ENCODE measurements around the gene ANKRD29. TPM values are rescaled to one million over a fixed set of nuclear protein-coding genes. Genes with fewer than 3 reads are reported as not detected.
"Not testable (repeated sequence)": the region's sequence is repeated elsewhere in the genome, so short reads cannot be mapped to it uniquely, and the experiment has no call there.

The ANKRD29 gene
- total RNA-seq, 6 experiments from 2014 or later: 0.13 to 0.50 (median 0.22) TPM

DNA sequence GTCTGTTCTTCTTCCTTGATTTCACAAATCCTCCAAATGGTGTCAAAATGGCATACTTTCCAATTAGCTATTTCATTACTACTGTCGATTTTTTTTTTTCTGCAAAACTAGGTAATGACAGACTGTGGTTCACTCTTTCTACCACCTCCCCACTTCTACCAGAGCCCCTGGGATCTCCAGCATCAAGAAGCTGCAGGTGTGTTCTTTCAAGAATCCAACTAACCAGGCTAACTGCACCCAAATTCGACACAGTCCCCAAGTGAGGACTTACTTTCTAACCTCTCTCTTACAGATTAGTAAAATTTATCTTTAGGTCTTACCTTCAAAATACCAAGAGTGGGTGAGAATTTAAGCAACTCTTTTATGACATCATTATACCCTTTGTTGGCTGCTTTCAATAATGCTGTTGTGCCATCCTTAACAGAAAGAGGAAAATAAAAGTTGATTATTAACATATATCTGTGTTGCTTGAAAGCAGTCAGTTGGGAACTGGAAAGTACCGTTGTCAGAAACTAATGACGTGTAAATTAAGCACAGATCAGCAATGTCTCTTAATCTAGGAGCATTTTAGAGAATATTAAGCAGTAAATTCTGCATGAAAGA is 45.2 kb downstream of the ANKRD29 start:
- Mint-ChIP-seq H3K36me3 (ENCODE audit: low read depth) (no peaks in the 10 kb centered on the region), H3K27me3 (ENCODE audit: insufficient read depth) (peaks cover 18% of the 10 kb centered on the region), H3K4me1 (ENCODE audit: low read depth) (peaks cover 7% of the 10 kb centered on the region), H3K4me3 (no peak overlapping the region), H3K27ac (no peak overlapping the region), H3K9me3 (no peaks in the 10 kb centered on the region)
- no peak for TF ChIP-seq CTCF (IDR thresholded peaks at IDR 0.05)
- no peak for DNase-seq

GRCh38 chr18:23616258-23616657 is 46.5 kb downstream of the ANKRD29 start:
- Mint-ChIP-seq H3K27me3 (ENCODE audit: insufficient read depth) (peaks cover 13% of the 10 kb centered on the region), H3K9me3 (no peaks in the 10 kb centered on the region), H3K4me1 (ENCODE audit: low read depth) (peaks cover 19% of the 10 kb centered on the region), H3K36me3 (ENCODE audit: low read depth) (no peaks in the 10 kb centered on the region), H3K27ac (no peak overlapping the region), H3K4me3 (no peak overlapping the region)
- no peak for DNase-seq
- TF ChIP-seq CTCF (IDR thresholded peaks at IDR 0.05): no peak

- DNase-seq: no peak
- no peak overlapping the region for H3K27ac Mint-ChIP-seq
- TF ChIP-seq CTCF (IDR thresholded peaks at IDR 0.05): no peak
- H3K4me1 Mint-ChIP-seq (ENCODE audit: low read depth): peaks cover 20% of the 10 kb centered on the region
- H3K36me3 Mint-ChIP-seq (ENCODE audit: low read depth): no peaks in the 10 kb centered on the region
- no peaks in the 10 kb centered on the region for H3K9me3 Mint-ChIP-seq
- H3K27me3 Mint-ChIP-seq (ENCODE audit: insufficient read depth): peaks cover 5% of the 10 kb centered on the region; the same call in 1 of the 2 replicates
- no peak overlapping the region for H3K4me3 Mint-ChIP-seq
Measured at GRCh38 chr18:23614891-23615290, 47.8 kb downstream of the ANKRD29 start.

DNA sequence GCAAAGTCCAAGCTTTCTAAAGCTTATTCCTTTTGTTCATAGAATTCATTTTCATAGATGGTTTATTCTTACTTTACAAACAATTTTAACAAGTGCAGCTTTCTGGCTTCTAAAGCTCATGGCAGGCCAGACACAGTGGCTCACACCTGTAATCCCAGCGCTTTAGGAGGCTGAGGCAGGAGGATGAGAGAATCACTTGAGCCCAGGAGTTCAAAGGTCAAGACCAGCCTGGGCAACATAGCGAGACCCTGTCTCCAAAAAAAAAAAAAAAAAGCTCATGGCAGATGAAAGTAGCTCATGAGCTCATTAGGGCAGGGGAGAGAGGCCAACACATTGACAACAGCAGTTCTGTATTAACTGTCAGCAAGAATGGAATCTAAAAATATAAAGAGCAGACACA is 48.3 kb downstream of the ANKRD29 start:
- H3K27me3 Mint-ChIP-seq (ENCODE audit: insufficient read depth): peaks cover 1% of the 10 kb centered on the region; the same call in 1 of the 2 replicates
- TF ChIP-seq CTCF (IDR thresholded peaks at IDR 0.05): no peak
- no peaks in the 10 kb centered on the region for H3K9me3 Mint-ChIP-seq
- no peak overlapping the region for H3K4me3 Mint-ChIP-seq
- no peak for DNase-seq
- no peak overlapping the region for H3K27ac Mint-ChIP-seq
- peaks cover 20% of the 10 kb centered on the region for H3K4me1 Mint-ChIP-seq (ENCODE audit: low read depth)
- no peaks in the 10 kb centered on the region for H3K36me3 Mint-ChIP-seq (ENCODE audit: low read depth)

DNA sequence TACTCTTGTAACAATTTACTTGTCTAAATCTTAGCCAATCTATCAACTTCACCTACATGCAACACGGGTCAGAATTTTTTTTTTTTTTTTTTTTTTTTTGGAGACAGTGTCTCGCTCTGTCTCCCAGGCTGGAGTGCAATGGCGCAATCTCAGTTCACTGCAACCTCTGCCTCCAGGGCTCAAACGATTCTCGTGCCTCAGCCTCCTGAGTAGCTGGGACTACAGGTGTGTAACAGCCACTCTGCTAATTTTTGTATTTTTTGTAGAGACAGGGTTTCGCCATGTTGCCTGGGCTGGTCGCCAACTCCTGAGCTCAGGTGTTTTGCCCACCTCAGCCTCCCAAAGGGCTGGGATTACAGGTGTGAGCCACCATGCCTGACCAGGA is 49.6 kb downstream of the ANKRD29 start:
- not testable (repeated sequence) for H3K27ac Mint-ChIP-seq; H3K4me3 Mint-ChIP-seq; H3K27me3 Mint-ChIP-seq (ENCODE audit: insufficient read depth); DNase-seq; H3K36me3 Mint-ChIP-seq (ENCODE audit: low read depth); H3K9me3 Mint-ChIP-seq
- H3K4me1 Mint-ChIP-seq (ENCODE audit: low read depth): peaks cover 23% of the 10 kb centered on the region

DNA sequence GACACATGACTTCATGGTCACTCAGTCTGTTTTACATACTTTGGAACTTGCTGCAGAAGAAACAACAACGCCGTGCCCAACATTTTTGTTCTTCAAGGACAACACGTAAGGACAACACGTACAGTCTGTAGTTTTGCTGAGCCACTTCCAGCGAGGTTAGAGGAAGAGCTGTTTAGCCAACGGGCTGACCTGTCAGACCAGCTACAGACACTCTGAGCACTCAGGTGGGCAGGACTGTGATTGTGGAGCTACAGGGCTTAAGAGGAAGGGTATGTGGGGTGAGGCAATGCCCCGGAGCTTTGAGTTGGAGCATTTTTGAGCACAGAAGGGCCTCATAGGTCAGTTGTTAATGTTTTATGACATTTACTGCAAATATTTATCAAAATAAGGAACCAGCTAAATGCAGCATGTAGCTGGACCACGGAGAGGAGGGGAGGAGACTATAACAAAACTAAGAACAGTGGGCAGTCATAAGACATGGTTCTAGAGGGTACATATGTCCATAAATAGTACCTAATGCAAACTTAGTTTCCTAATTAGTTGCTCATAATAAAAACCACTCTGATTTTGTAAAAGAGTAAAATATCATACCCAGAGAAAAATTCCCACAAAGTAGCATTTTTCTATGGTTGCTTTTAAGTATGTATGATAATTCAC is 50.1 kb downstream of the ANKRD29 start:
- Mint-ChIP-seq H3K27me3 (ENCODE audit: insufficient read depth) (peaks cover 5% of the 10 kb centered on the region; the same call in 1 of the 2 replicates), H3K4me3 (no peak overlapping the region), H3K9me3 (no peaks in the 10 kb centered on the region), H3K36me3 (ENCODE audit: low read depth) (no peaks in the 10 kb centered on the region), H3K27ac (no peak overlapping the region), H3K4me1 (ENCODE audit: low read depth) (peaks cover 23% of the 10 kb centered on the region)
- no peak for TF ChIP-seq CTCF (IDR thresholded peaks at IDR 0.05)
- DNase-seq: no peak

Measured in HFFc6 (cell line).